Stimulated activated CD4-positive, alpha-beta T cell treated with anti-CD3 and anti-CD28 coated beads, TNF-alpha, amount 100 ng/mL, for 48 hours (primary cell): Measurements from ENCODE around the gene HLA-DMB.

Source experiments
- DNase-seq, 3 donors: peaks; one replicate each; pipeline ENCODE4 v3.0.0-alpha.2; 2020; ENCODE audit warnings: low read depth in 3 of 3

The HLA-DMB gene

GRCh38 chr6:32908897-32909296 is 31.9 kb downstream of the HLA-DMB start:
- DNase-seq: no peak

GRCh38 chr6:32906539-32906938 is 34.3 kb downstream of the HLA-DMB start:
- DNase-seq: no peak

GRCh38 chr6:32905078-32905477 is 35.8 kb downstream of the HLA-DMB start:
- DNase-seq: no peak

GRCh38 chr6:32903952-32904351 is 36.9 kb downstream of the HLA-DMB start:
- DNase-seq: no peak

GRCh38 chr6:32895006-32895345 is 45.9 kb downstream of the HLA-DMB start:
- no peak for DNase-seq

GRCh38 chr6:32894085-32895005 is 46.5 kb downstream of the HLA-DMB start:
- DNase-seq: peak; percentile 88 to 92 (median 91)

DNA sequence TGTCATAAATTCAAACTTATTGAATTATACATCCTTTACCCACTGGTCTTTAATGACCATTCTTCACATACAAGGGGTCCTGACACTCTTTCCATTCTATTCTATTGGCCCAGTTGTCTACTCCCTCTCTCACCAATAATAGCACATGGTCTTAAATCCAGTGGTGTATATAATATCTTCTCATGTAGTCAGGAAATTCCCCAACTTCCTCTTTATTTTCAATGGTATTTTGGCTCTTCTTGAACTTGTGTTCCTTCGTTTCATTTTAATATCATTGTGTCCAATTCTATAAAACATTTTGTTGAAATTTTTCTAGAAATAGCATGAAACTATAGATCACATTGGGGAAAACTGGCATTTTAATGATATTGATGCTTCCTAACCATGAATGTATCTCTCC is 50.0 kb downstream of the HLA-DMB start:
- DNase-seq: no peak

DNA sequence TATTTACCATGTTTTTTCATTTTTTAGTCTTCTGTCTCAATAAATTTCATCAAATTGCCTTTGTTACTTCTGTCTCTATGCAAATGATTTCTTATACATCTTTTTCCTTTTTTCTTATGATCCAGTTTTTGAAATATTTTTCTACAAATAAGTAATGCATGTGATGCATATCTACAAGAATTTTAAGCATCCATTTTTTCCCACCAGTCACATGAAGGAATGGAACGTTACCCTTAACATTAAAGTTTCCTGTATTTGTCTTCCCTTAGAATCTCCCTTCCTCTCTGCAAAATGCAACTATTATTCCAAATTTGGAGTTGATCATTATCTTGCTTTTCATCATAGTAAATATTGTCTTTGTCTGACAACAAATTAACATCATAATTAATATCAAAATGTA is 51.3 kb downstream of the HLA-DMB start:
- DNase-seq: no peak

GRCh38 chr6:32888576-32888975 is 52.3 kb downstream of the HLA-DMB start:
- no peak for DNase-seq

GRCh38 chr6:32887616-32888015 is 53.2 kb downstream of the HLA-DMB start:
- DNase-seq: no peak

DNA sequence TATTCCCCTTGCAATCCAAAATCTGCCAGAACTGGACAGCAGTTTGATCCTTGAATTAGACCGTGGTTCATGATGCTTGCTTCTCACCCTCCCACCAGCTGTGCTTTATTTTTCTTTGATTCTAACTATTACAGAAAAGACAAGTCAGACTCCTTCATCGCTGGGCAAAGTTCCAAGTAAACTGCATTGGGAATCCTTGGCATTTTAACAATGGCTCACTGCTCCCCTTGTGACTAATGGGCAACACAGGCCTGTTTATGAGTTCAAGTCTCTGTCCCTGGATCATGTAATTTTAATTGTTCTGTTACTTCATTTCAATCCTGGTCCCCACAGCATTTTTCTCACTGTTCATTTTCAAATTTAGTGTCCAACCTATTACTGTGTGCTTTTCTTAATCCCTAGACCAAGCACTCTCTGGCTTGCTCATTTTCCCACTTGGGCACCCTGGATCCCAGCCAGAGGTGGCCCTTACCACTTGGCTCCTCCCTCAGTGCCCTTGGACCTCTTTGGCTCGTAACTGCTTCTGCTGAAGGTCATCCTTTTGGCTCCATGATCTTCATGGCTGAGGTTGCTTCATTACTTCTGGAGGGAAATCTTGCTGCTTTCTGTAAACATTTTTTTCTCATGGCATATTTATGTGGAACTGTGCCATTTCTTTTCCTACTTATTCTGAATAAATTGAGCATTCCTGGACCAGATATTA is 54.0 kb downstream of the HLA-DMB start:
- no peak for DNase-seq

- no peak for DNase-seq
Measured at GRCh38 chr6:32885698-32886286, 55.0 kb downstream of the HLA-DMB start.
